IMR-90 (cell line): ENCODE data around the gene INF2. TPM values are rescaled to one million over a fixed set of nuclear protein-coding genes. Genes with fewer than 3 reads are reported as not detected.
A peak's percentile ranks its signal among the peaks of the same experiment; 100 is the strongest.

ENCODE experiments used
- ATAC-seq: fragments of 200-7000 bp; cut with Tn5 transposase; 2 replicates; pipeline ENCODE4 v1.9.1; 2020; ENCODE audit warnings: low read depth, mild to moderate bottlenecking, moderate library complexity
- BruUV-seq: library from RNA; stranded (reverse); fragments of 400-500 nt; replicated peaks from 2 replicates; lab custom pipeline; 2021; lab: Mats Ljungman, UMichigan
- CTCF ChIA-PET: fragments of 300-600 bp; formaldehyde crosslinking; extraction: SDS; loops from one replicate; lab custom pipeline; 2021; ENCODE audit warnings: antibody characterized with exemption; lab: Yijun Ruan, JAX
- POLR2A ChIA-PET: fragments of 300-600 bp; sonication (Branson Sonifier 250); formaldehyde crosslinking; loops from one replicate; lab custom pipeline; 2022; ENCODE audit warnings: antibody characterized with exemption; ENCODE audit not compliant: unreplicated experiment; lab: Charles Lee
- DNase-seq: peaks from one replicate; pipeline ENCODE4 v3.0.0; 2013
- H2AFZ ChIP-seq: replicated peaks from 2 replicates; pipeline ENCODE3; 2013; ENCODE audit warnings: low read length, mild to moderate bottlenecking; ENCODE audit not compliant: poor library complexity
- H2AK5ac ChIP-seq: 2 replicates; pipeline ENCODE4 v1.6.1; 2013; ENCODE audit warnings: low read depth, low read length, inconsistent platforms
- H2AK9ac ChIP-seq: replicated peaks from 2 replicates; pipeline ENCODE3; 2013; ENCODE audit warnings: mild to moderate bottlenecking, low read depth, low read length, moderate library complexity; ENCODE audit not compliant: poor library complexity
- H2BK120ac ChIP-seq: 2 replicates; pipeline ENCODE4 v1.6.1; 2013; ENCODE audit warnings: low read depth, low read length, inconsistent platforms
- H2BK15ac ChIP-seq: 3 replicates; pipeline ENCODE4 v1.6.1; 2013; ENCODE audit warnings: low read depth, low read length, inconsistent platforms
- H2BK20ac ChIP-seq: 2 replicates; pipeline ENCODE4 v1.6.1; 2013; ENCODE audit warnings: low read depth, mild to moderate bottlenecking, inconsistent platforms, low read length, moderate library complexity
- H2BK5ac ChIP-seq: 2 replicates; pipeline ENCODE4 v1.6.1; 2013; ENCODE audit warnings: mild to moderate bottlenecking, low read depth, low read length, inconsistent platforms; ENCODE audit not compliant: poor library complexity, severe bottlenecking
- H3K14ac ChIP-seq: replicated peaks from 2 replicates; pipeline ENCODE4 v1.6.1; 2013; ENCODE audit warnings: low read depth, low read length, inconsistent platforms
- H3K18ac ChIP-seq: 2 replicates; pipeline ENCODE4 v1.6.1; 2013; ENCODE audit warnings: low read depth, low read length, control low read depth
- H3K23ac ChIP-seq: 2 replicates; pipeline ENCODE4 v1.6.1; 2013; ENCODE audit warnings: low read depth, low read length, inconsistent platforms
- H3K27ac ChIP-seq: 2 replicates; pipeline ENCODE4 v1.5.1; 2013; ENCODE audit warnings: mild to moderate bottlenecking, control low read depth, low read length; ENCODE audit not compliant: insufficient read depth
- H3K27me3 ChIP-seq: 2 replicates; pipeline ENCODE4 v1.6.1; 2013; ENCODE audit warnings: low read length; ENCODE audit not compliant: control insufficient read depth, insufficient read depth
- H3K36me3 ChIP-seq: 2 replicates; pipeline ENCODE4 v1.6.1; 2013; ENCODE audit warnings: low read length, mixed read lengths; ENCODE audit not compliant: control insufficient read depth, insufficient read depth
- H3K4ac ChIP-seq: 2 replicates; pipeline ENCODE4 v1.6.1; 2013; ENCODE audit warnings: low read depth, low read length, inconsistent platforms
- H3K4me1 ChIP-seq: 2 replicates; pipeline ENCODE4 v1.6.1; 2013; ENCODE audit warnings: low read length, mixed read lengths; ENCODE audit not compliant: control insufficient read depth, insufficient read depth
- H3K4me2 ChIP-seq: 2 replicates; pipeline ENCODE4 v1.6.1; 2013; ENCODE audit warnings: low read depth, mild to moderate bottlenecking, control low read depth, low read length, moderate library complexity
- H3K4me3 ChIP-seq: 2 replicates; pipeline ENCODE4 v1.5.1; 2013; ENCODE audit warnings: low read depth, mild to moderate bottlenecking, control low read depth, low read length, moderate library complexity; ENCODE audit not compliant: insufficient read depth
- H3K56ac ChIP-seq: 2 replicates; pipeline ENCODE4 v1.6.1; 2013; ENCODE audit warnings: low read length, inconsistent platforms; ENCODE audit not compliant: insufficient read depth; ENCODE audit errors: extremely low read depth
- H3K79me1 ChIP-seq, 2 experiments: 2 replicates each; pipeline ENCODE4 v1.6.1; 2013; ENCODE audit warnings: low read length in 2 of 2, inconsistent platforms in 1 of 2, low read depth in 1 of 2
- H3K9ac ChIP-seq: 2 replicates; pipeline ENCODE4 v1.6.1; 2013; ENCODE audit warnings: low read depth, low read length, control low read depth
- H3K9me1 ChIP-seq: 2 replicates; pipeline ENCODE4 v1.6.1; 2013; ENCODE audit warnings: low read length, inconsistent platforms; ENCODE audit not compliant: insufficient read depth
- H3K9me3 ChIP-seq: 2 replicates; pipeline ENCODE4 v1.6.1; 2013; ENCODE audit warnings: low read length; ENCODE audit not compliant: control insufficient read depth, insufficient read depth
- H4K20me1 ChIP-seq: 2 replicates; pipeline ENCODE4 v1.6.1; 2013; ENCODE audit warnings: low read length, inconsistent platforms; ENCODE audit not compliant: insufficient read depth
- H4K5ac ChIP-seq: 2 replicates; pipeline ENCODE4 v1.6.1; 2013; ENCODE audit warnings: mild to moderate bottlenecking, low read depth, low read length, control low read depth
- H4K8ac ChIP-seq, 2 experiments: 2 replicates each; pipeline ENCODE4 v1.6.1; 2013; ENCODE audit warnings: low read depth in 2 of 2, low read length in 2 of 2, control low read depth in 1 of 2, inconsistent platforms in 1 of 2
- H4K91ac ChIP-seq: 2 replicates; pipeline ENCODE4 v1.6.1; 2013; ENCODE audit warnings: low read depth, low read length, inconsistent platforms; ENCODE audit not compliant: insufficient read depth
- BHLHE40 ChIP-seq: fragments of 150-350 bp; IDR thresholded peaks from 2 replicates; pipeline ENCODE4 v1.6.1; 2016; ENCODE audit warnings: mild to moderate bottlenecking, low read depth, low read length
- CEBPB ChIP-seq: IDR thresholded peaks from 2 replicates; pipeline ENCODE4 v1.6.1; 2012; ENCODE audit warnings: low read depth, low read length, improper control_type of control experiment
- CHD1 ChIP-seq: IDR thresholded peaks from 2 replicates; pipeline ENCODE4 v1.6.1; 2012; ENCODE audit warnings: low read depth, low read length, improper control_type of control experiment
- CTCF ChIP-seq: conservative IDR thresholded peaks from 2 replicates; pipeline ENCODE4 v1.5.1; 2012; ENCODE audit warnings: mild to moderate bottlenecking, low read depth, low read length, improper control_type of control experiment
- FOS ChIP-seq: fragments of 150-350 bp; IDR thresholded peaks from 2 replicates; pipeline ENCODE4 v1.6.1; 2016; ENCODE audit warnings: low read depth, low read length
- MAFK ChIP-seq: IDR thresholded peaks from 2 replicates; pipeline ENCODE4 v1.6.1; 2012; ENCODE audit warnings: low read depth, low read length, improper control_type of control experiment
- MAZ ChIP-seq: IDR thresholded peaks from 2 replicates; pipeline ENCODE4 v1.6.1; 2012; ENCODE audit warnings: low read depth, mild to moderate bottlenecking, low read length, improper control_type of control experiment, moderate library complexity, borderline replicate concordance
- MXI1 ChIP-seq: IDR thresholded peaks from 2 replicates; pipeline ENCODE4 v1.6.1; 2012; ENCODE audit warnings: low read depth, mild to moderate bottlenecking, low read length, moderate library complexity, borderline replicate concordance
- NFE2L2 ChIP-seq: fragments of 150-350 bp; IDR thresholded peaks from 2 replicates; pipeline ENCODE4 v1.6.1; 2016; ENCODE audit warnings: low read depth, mild to moderate bottlenecking, low read length
- POLR2A ChIP-seq: IDR thresholded peaks from 2 replicates; pipeline ENCODE4 v1.6.1; 2012; ENCODE audit warnings: mild to moderate bottlenecking, low read depth, low read length
- RAD21 ChIP-seq: IDR thresholded peaks from 2 replicates; pipeline ENCODE4 v1.6.1; 2012; ENCODE audit warnings: low read length, improper control_type of control experiment
- RCOR1 ChIP-seq: IDR thresholded peaks from 2 replicates; pipeline ENCODE4 v1.6.1; 2012; ENCODE audit warnings: mild to moderate bottlenecking, low read length, improper control_type of control experiment; ENCODE audit not compliant: insufficient replicate concordance
- RFX5 ChIP-seq: IDR thresholded peaks from 2 replicates; pipeline ENCODE4 v1.8.0; 2012; ENCODE audit warnings: low read depth, mild to moderate bottlenecking, low read length, moderate library complexity
- SMC3 ChIP-seq: fragments of 150-350 bp; IDR thresholded peaks from 2 replicates; pipeline ENCODE4 v1.6.1; 2016; ENCODE audit warnings: low read depth, mild to moderate bottlenecking, antibody characterized with exemption, low read length, moderate library complexity
- USF2 ChIP-seq: fragments of 150-350 bp; IDR thresholded peaks from 2 replicates; pipeline ENCODE4 v1.6.1; 2017; ENCODE audit warnings: mild to moderate bottlenecking, antibody characterized with exemption, low read length, low read depth
- WGBS, 2 experiments: methylation state at CpG; one replicate each; pipeline versions ENCODE4 v1.1.5 to v1.1.7; 2013; ENCODE audit warnings: missing lambda C conversion rate in 2 of 2; ENCODE audit not compliant: insufficient read length in 1 of 2; ENCODE audit errors: extremely low coverage in 2 of 2; 5-methylcytosine and 5-hydroxymethylcytosine counted together
- dilution Hi-C: fragments of 300-500 bp; cut with HindIII; formaldehyde crosslinking; loops from one replicate; pipeline ENCODE4 v1.14.3; 2018; ENCODE audit warnings: low sequenced_read_pairs; ENCODE audit not compliant: unreplicated experiment
- in situ Hi-C: fragments of 300-500 bp; cut with MboI; formaldehyde crosslinking; loops from 3 replicates; pipeline ENCODE4 v1.14.3; 2019; ENCODE audit warnings: low sequenced_read_pairs, inconsistent platforms, mixed read lengths
- intact Hi-C: fragments of 100-400 bp; cut with micrococcal nuclease; formaldehyde crosslinking; loops from 2 replicates; pipeline ENCODE4 v1.10.0; 2022
- polyA plus RNA-seq, 3 experiments: library from polyadenylated mRNA; depleted of rRNA; stranded (reverse); fragments of >200 nt; gene quantifications; 2 replicates each; pipeline ENCODE4 v1.2.3, GENCODE V29; 2012; ENCODE audit warnings: low replicate concordance in 1 of 3
- total RNA-seq: library from RNA; depleted of rRNA; stranded (reverse); fragments of >200 nt; gene quantifications from 2 replicates; pipeline ENCODE4 v1.2.3, GENCODE V29; 2012
- TF ChIP-seq, protein P1 (sequence below): fragments of 150-350 bp; IDR thresholded peaks from 2 replicates; pipeline ENCODE4 v1.6.1; 2016; ENCODE audit warnings: low read depth, mild to moderate bottlenecking, low read length, moderate library complexity, borderline replicate concordance

The INF2 gene
- total and polyA plus RNA-seq, 2 of the 4 experiments (the other 2 are of a cell fraction) = 16.8 to 62.1 TPM

DNA sequence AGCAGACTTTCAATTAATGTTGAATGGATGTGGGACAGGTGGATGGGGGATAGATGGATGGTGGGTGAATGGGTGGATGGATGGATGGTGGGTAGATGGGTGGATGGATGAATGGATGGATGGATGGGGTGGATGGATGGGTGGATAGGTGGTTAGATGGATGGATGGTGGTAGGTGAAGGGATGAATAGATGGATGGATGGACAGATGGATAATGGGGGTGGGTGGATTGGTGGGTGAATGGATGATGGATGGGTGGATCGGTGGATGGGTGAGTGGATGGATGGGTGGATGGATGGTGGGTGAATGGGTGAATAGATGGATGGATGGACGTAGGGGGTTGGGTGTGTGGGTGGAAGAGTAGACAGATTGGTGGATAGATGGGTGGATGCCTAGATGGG is 14.0 kb upstream of the INF2 start:
- H3K79me1 ChIP-seq = peaks cover 0 to 17% of the 10 kb centered on the region in 2 experiments; a peak in 2 of 4 replicates
- intact Hi-C loops (no loop called here), in situ Hi-C loops (no loop called here), dilution Hi-C loops (no loop called here)
- no peak overlapping the region for H2BK20ac ChIP-seq
- no peak overlapping the region for H3K27ac ChIP-seq
- H2BK120ac ChIP-seq = no peak overlapping the region
- no peak for ATAC-seq
- H4K91ac ChIP-seq = no peak overlapping the region
- no peaks in the 10 kb centered on the region for H3K27me3 ChIP-seq
- POLR2A ChIA-PET = no interaction called here
- H3K9me3 ChIP-seq = no peaks in the 10 kb centered on the region; the same call in 1 of the 2 replicates
- no peak overlapping the region for H2AK5ac ChIP-seq
- TF ChIP-seq, protein P1, sequence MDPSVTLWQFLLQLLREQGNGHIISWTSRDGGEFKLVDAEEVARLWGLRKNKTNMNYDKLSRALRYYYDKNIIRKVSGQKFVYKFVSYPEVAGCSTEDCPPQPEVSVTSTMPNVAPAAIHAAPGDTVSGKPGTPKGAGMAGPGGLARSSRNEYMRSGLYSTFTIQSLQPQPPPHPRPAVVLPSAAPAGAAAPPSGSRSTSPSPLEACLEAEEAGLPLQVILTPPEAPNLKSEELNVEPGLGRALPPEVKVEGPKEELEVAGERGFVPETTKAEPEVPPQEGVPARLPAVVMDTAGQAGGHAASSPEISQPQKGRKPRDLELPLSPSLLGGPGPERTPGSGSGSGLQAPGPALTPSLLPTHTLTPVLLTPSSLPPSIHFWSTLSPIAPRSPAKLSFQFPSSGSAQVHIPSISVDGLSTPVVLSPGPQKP = no peak
- TF ChIP-seq POLR2A (no peak), RCOR1 (no peak), RAD21 (no peak), CTCF (no peak), USF2 (no peak), MAFK (no peak), RFX5 (no peak), BHLHE40 (no peak), CEBPB (no peak), CHD1 (no peak), FOS (no peak), MAZ (no peak), NFE2L2 (no peak), SMC3 (no peak), MXI1 (no peak)
- no peak overlapping the region for H3K23ac ChIP-seq
- BruUV-seq = no TSS peak
- CTCF ChIA-PET = no interaction called here
- H4K20me1 ChIP-seq = no peaks in the 10 kb centered on the region
- no peak overlapping the region for H3K9ac ChIP-seq
- no peak overlapping the region for H3K18ac ChIP-seq
- H3K4me2 ChIP-seq = no peak overlapping the region
- no peak overlapping the region for H2AK9ac ChIP-seq
- no peak overlapping the region for H4K5ac ChIP-seq
- no peaks in the 10 kb centered on the region for H3K36me3 ChIP-seq
- no peak overlapping the region for H3K4me3 ChIP-seq
- H4K8ac ChIP-seq = no peak overlapping the region
- H3K4ac ChIP-seq = no peak overlapping the region
- no peak overlapping the region for H3K14ac ChIP-seq
- no peak overlapping the region for H3K56ac ChIP-seq
- no peak for DNase-seq
- no peak overlapping the region for H2BK5ac ChIP-seq
- H3K9me1 ChIP-seq = peaks cover 7% of the 10 kb centered on the region; the same call in 1 of the 2 replicates
- H3K4me1 ChIP-seq = peaks cover 24% of the 10 kb centered on the region
- whole genome bisulfite sequencing, 2 experiments = 80 to 100% methylated on average over 2 of the region's 2 CpGs
- peak overlapping the region; percentile 41 for H2AFZ ChIP-seq
- H2BK15ac ChIP-seq = no peak overlapping the region
